Heart left ventricle (tissue), 16 donors: ENCODE data around the gene PLN. TPM values are rescaled to one million over a fixed set of nuclear protein-coding genes. Genes with fewer than 3 reads are reported as not detected.

Experiments used
- ATAC-seq, 4 donors: fragments of 200-7000 bp; cut with Tn5 transposase; one replicate each; pipeline ENCODE4 v1.9.1; 2020 to 2022; ENCODE audit warnings: moderate library complexity in 4 of 4, mild to moderate bottlenecking in 3 of 4, moderate number of reproducible peaks in 1 of 4
- DNase-seq, 5 donors: peaks; one replicate each; pipeline ENCODE4 v3.0.0-alpha.2; 2020
- H3K27ac ChIP-seq, 12 donors: fragments of 200-600 bp; sonication (generic) in 4 of 12; one replicate each; pipeline versions ENCODE4 v1.5.0 to v1.8.0; 2016 to 2022; ENCODE audit warnings: mild to moderate bottlenecking in 2 of 12
- H3K27me3 ChIP-seq, 9 donors: fragments of 200-600 bp; sonication (generic) in 2 of 9; one replicate each; pipeline versions ENCODE4 v1.5.1 to v1.8.0; 2016 to 2022; ENCODE audit warnings: mild to moderate bottlenecking in 3 of 9
- H3K36me3 ChIP-seq, 9 donors: fragments of 200-600 bp; sonication (generic) in 2 of 9; one replicate each; pipeline versions ENCODE4 v1.5.0 to v1.8.0; 2018 to 2022; ENCODE audit warnings: mild to moderate bottlenecking in 2 of 9
- H3K4me1 ChIP-seq, 12 donors: fragments of 200-600 bp; sonication (generic) in 4 of 12; one replicate each; pipeline versions ENCODE4 v1.5.0 to v1.8.0; 2016 to 2022; ENCODE audit warnings: mild to moderate bottlenecking in 3 of 12
- H3K4me3 ChIP-seq, 12 donors: fragments of 200-600 bp; sonication (generic) in 4 of 12; one replicate each; pipeline versions ENCODE4 v1.5.0 to v1.8.0; 2017 to 2022; ENCODE audit warnings: mild to moderate bottlenecking in 9 of 12, moderate library complexity in 4 of 12
- H3K9me3 ChIP-seq, 12 donors: fragments of 200-600 bp; sonication (generic) in 4 of 12; one replicate each; pipeline versions ENCODE4 v1.5.0 to v1.8.0; 2016 to 2022; ENCODE audit warnings: mild to moderate bottlenecking in 1 of 12
- CTCF ChIP-seq, 12 donors: fragments of 200-600 bp; sonication (generic) in 4 of 12; IDR thresholded peaks; one replicate each; pipeline versions ENCODE4 v1.5.0 to v1.8.0; 2018 to 2022; ENCODE audit warnings: antibody characterized with exemption in 12 of 12, mild to moderate bottlenecking in 5 of 12
- POLR2A ChIP-seq, 2 donors: fragments of 450-650 bp; IDR thresholded peaks; one replicate each; pipeline ENCODE4 v1.6.1; 2017; ENCODE audit warnings: antibody characterized with exemption in 2 of 2, mild to moderate bottlenecking in 2 of 2, moderate library complexity in 2 of 2
- WGBS, 4 donors: extraction: QIAGEN DNeasy Blood & Tissue Kit in 2 of 4; methylation state at CpG; one replicate each; pipeline versions ENCODE4 v1.1.5 to v1.1.7; 2013 to 2018; 5-methylcytosine and 5-hydroxymethylcytosine counted together
- intact Hi-C, 10 donors: fragments of 100-400 bp; cut with DNase I; formaldehyde crosslinking; loops; one replicate each; pipeline versions ENCODE4 v1.11.1 to v1.14.2; 2022
- polyA plus RNA-seq, 2 donors: library from polyadenylated mRNA; stranded (reverse); fragments of 200-250 nt; gene quantifications; one replicate each; pipeline ENCODE4 v1.2.3, GENCODE V29; 2013
- total RNA-seq, 9 donors: library from RNA; depleted of rRNA in 2 of 9; stranded (reverse); fragments of >200 nt in 2 of 9; fragmentation: NEBNext Ultra II Directional in 3 of 9; extraction: Animal tissue kit (Norgen Biotek cat#: 25700) in 3 of 9; gene quantifications; one replicate each; pipeline versions ENCODE4 v1.1.0 to v1.2.4, GENCODE V29; 2016 to 2023
- donor health status: ischemic (EF 13 %, LVEDD 7.1; RV severe dilation, severe dysfunction).
- donor health status: healthy with polysubstance abuse.
- donor health status: DM: no; HTN: yes; CAD: no.
- donor health status: DM: no; HTN: no; CAD: no.
- donor health status: ischemic (EF 25% LVEDD 6.9; RV normal size, moderate dysfunction).
- donor health status: ischemic (EF 25% LVEDD 5.7; RV mildly dilated, moderate dysfunction).
- donor health status: healthy.
- donor health status: DM: yes; HTN: yes; CAD: no.
- donor health status: ischemic (EF 35%, LVEDD 5.7; RV mildly dilated, moderate dysfunction).
- donor health status: nonischemic (EF 11% LVEDD 7.7; RV severe dilation, severe dysfunction).
- donor health status: DM: yes; HTN: yes; CAD: no.
- donor health status: PGD.
- donor health status: ischemic (EF 29% LVEDD 5.4; RV normal size, mild dysfunction).
- donor health status: nonischemic (EF 23%, LVEDD 6.1; RV moderate dilation, normal function).

Gene PLN
- total and polyA plus RNA-seq, 11 donors: 974 to 3,015 (median 1,768) TPM

DNA sequence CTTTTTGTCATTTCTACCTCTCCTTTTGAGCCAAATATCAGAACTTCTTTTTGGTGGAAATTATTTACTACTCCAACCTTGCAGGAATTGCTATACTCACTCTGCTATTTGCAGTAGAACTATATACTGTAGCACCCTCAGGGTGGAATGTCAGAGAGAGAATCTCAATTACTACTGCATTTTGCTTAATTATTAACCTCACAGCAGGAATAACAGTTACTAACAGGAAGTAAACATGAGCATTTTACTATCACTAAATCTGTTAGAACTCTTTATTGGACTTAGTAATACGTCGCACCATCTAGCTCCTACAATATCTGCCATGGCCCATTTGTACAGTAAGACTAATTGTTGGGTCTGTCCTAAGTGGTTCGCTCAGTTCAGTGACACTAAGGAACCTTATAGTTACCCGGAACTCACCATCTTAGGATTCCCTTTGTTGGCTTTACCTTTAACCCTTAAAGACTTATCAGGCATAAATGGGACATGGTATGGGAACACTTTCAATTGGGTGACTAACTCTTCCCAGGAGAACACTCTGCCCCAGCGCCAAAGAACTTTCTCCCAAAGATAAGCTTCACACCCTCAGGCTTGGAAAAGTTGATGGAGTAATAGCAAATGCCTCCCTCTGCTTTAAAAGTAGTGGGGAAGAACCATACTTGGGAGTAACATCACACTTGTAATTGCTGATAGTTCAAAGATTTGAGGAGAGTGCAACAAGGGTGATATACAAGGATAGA lies 38.8 kb downstream of the PLN start:
- TF ChIP-seq CTCF (IDR thresholded peaks at IDR 0.05) (no peak), POLR2A (IDR thresholded peaks at IDR 0.05) (no peak)
- ATAC-seq (no peak), DNase-seq (no peak)
- H3K27ac ChIP-seq: no peak overlapping the region
- intact Hi-C loops: loop anchor here in 3 of 10 donors (10.0 kb wide), 2 partner anchors 302 to 612 kb away; no protein-coding TSS in a partner anchor
- H3K4me3 ChIP-seq: no peak overlapping the region
- peaks cover 0 to 35% (median 8%) of the 10 kb centered on the region in 12 donors for H3K4me1 ChIP-seq
- H3K27me3 ChIP-seq: no peaks in the 10 kb centered on the region
- H3K36me3 ChIP-seq: no peaks in the 10 kb centered on the region
- 87 to 93% (median 89%) methylated on average over 5 of the region's 5 CpGs for WGBS, 4 donors
- no peaks in the 10 kb centered on the region for H3K9me3 ChIP-seq

DNA sequence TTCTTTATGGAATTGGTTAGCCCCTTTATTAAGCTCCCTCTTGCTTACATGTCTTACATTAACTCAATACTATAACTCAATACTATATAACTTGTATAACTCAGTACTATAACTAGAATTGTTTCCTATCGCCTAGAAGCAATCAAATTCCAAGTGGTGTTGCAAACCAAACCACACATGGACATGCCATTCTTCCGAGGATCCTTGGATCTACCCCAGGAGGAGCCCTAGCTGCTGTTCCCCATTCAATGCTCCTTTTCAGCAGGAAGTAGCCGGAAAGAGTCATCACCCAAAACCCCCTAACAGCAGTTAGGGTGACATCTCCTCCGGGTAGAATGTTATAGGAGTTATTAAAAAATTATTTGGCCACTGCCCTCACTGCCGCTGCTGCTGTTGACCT lies 40.5 kb downstream of the PLN start:
- no peak for DNase-seq
- Histone ChIP-seq H3K9me3 (no peaks in the 10 kb centered on the region), H3K4me3 (no peak overlapping the region), H3K27me3 (no peaks in the 10 kb centered on the region), H3K27ac (no peak overlapping the region), H3K4me1 (peaks cover 0 to 30% (median 8%) of the 10 kb centered on the region in 12 donors), H3K36me3 (no peaks in the 10 kb centered on the region)
- ATAC-seq: no peak
- 91 to 95% (median 93%) methylated on average over 5 of the region's 5 CpGs for WGBS, 4 donors
- TF ChIP-seq CTCF (IDR thresholded peaks at IDR 0.05): no peak
- TF ChIP-seq POLR2A (IDR thresholded peaks at IDR 0.05): no peak
- intact Hi-C loops: loop anchor here in 3 of 10 donors (10.0 kb wide), 2 partner anchors 304 to 614 kb away; no protein-coding TSS in a partner anchor

- peaks cover 0 to 30% (median 8%) of the 10 kb centered on the region in 12 donors for H3K4me1 ChIP-seq
- no peaks in the 10 kb centered on the region for H3K9me3 ChIP-seq
- H3K27ac ChIP-seq: no peak overlapping the region
- ATAC-seq: no peak
- no peaks in the 10 kb centered on the region for H3K27me3 ChIP-seq
- DNase-seq: no peak
- TF ChIP-seq CTCF (IDR thresholded peaks at IDR 0.05): no peak
- H3K4me3 ChIP-seq: no peak overlapping the region
- WGBS, 4 donors: 39 to 57% (median 47%) methylated on average over 4 of the region's 4 CpGs
- H3K36me3 ChIP-seq: no peaks in the 10 kb centered on the region
- intact Hi-C loops: loop anchor here in 3 of 10 donors (10.0 kb wide), 2 partner anchors 304 to 614 kb away; no protein-coding TSS in a partner anchor
Measured at GRCh38 chr6:118589186-118589585, 41.1 kb downstream of the PLN start.

- no peaks in the 10 kb centered on the region for H3K9me3 ChIP-seq
- no peak overlapping the region for H3K27ac ChIP-seq
- no peaks in the 10 kb centered on the region for H3K36me3 ChIP-seq
- ATAC-seq: no peak
- TF ChIP-seq POLR2A (IDR thresholded peaks at IDR 0.05): no peak
- TF ChIP-seq CTCF (IDR thresholded peaks at IDR 0.05): no peak
- peaks cover 0 to 30% (median 8%) of the 10 kb centered on the region in 12 donors for H3K4me1 ChIP-seq
- no peaks in the 10 kb centered on the region for H3K27me3 ChIP-seq
- no peak for DNase-seq
- no peak overlapping the region for H3K4me3 ChIP-seq
- intact Hi-C loops: loop anchor here in 3 of 10 donors (10.0 kb wide), 2 partner anchors 305 to 615 kb away; no protein-coding TSS in a partner anchor
- WGBS, 4 donors: 46 to 57% (median 52%) methylated on average over 6 of the region's 6 CpGs
Measured at GRCh38 chr6:118589649-118590365, 41.7 kb downstream of the PLN start.
